ENCODE data around the gene SLC5A5.
"Not testable (repeated sequence)": the region's sequence is repeated elsewhere in the genome, so short reads cannot be mapped to it uniquely, and the experiment has no call there.

SLC5A5 gene

GRCh38 chr19:17871032-17871877 lies 490 bp upstream of the SLC5A5 start:
- no peak for DNase-seq (ENCODE audit: low spot score)

GRCh38 chr19:17872251-17873001 lies 681 bp downstream of the SLC5A5 start:
- DNase-seq (ENCODE audit: low spot score) = no peak

- no peak for DNase-seq (ENCODE audit: low spot score)
Measured at GRCh38 chr19:17873786-17874757, 2.3 kb downstream of the SLC5A5 start.

GRCh38 chr19:17874758-17875135 lies 3.0 kb downstream of the SLC5A5 start:
- DNase-seq (ENCODE audit: low spot score) = no peak

GRCh38 chr19:17877696-17878095 lies 6.0 kb downstream of the SLC5A5 start:
- no peak for DNase-seq (ENCODE audit: low spot score)

GRCh38 chr19:17879466-17879865 lies 7.7 kb downstream of the SLC5A5 start:
- DNase-seq (ENCODE audit: low spot score) = no peak

GRCh38 chr19:17881701-17882100 lies 10.0 kb downstream of the SLC5A5 start:
- DNase-seq (ENCODE audit: low spot score) = no peak

- no peak for DNase-seq (ENCODE audit: low spot score)
Measured at GRCh38 chr19:17883627-17884410, 12.1 kb downstream of the SLC5A5 start.

GRCh38 chr19:17886515-17886914 lies 14.8 kb downstream of the SLC5A5 start:
- DNase-seq (ENCODE audit: low spot score) = no peak

- not testable (repeated sequence) for DNase-seq (ENCODE audit: low spot score)
Measured at GRCh38 chr19:17887221-17887620, 15.5 kb downstream of the SLC5A5 start.

- DNase-seq (ENCODE audit: low spot score) = no peak
Measured at GRCh38 chr19:17888260-17888659, 16.5 kb downstream of the SLC5A5 start.

GRCh38 chr19:17889609-17890214 lies 18.0 kb downstream of the SLC5A5 start:
- DNase-seq (ENCODE audit: low spot score) = no peak

- DNase-seq (ENCODE audit: low spot score) = no peak
Measured at GRCh38 chr19:17893766-17894165, 22.0 kb downstream of the SLC5A5 start.

- no peak for DNase-seq (ENCODE audit: low spot score)
Measured at GRCh38 chr19:17902701-17903100, 31.0 kb downstream of the SLC5A5 start.

GRCh38 chr19:17908244-17908643 lies 36.5 kb downstream of the SLC5A5 start:
- DNase-seq (ENCODE audit: low spot score) = no peak

- no peak for DNase-seq (ENCODE audit: low spot score)
Measured at GRCh38 chr19:17909003-17909732, 37.4 kb downstream of the SLC5A5 start.

- no peak for DNase-seq (ENCODE audit: low spot score)
Measured at GRCh38 chr19:17910791-17911360, 39.1 kb downstream of the SLC5A5 start.

- DNase-seq (ENCODE audit: low spot score) = no peak
Measured at GRCh38 chr19:17915940-17916593, 44.3 kb downstream of the SLC5A5 start.

GRCh38 chr19:17918151-17918550 lies 46.4 kb downstream of the SLC5A5 start:
- not testable (repeated sequence) for DNase-seq (ENCODE audit: low spot score)

Measured in left forelimb (tissue), 1 donor.